NCI-H2227 (cell line): ENCODE results near the gene HIGD1A.

ENCODE experiments used
- DNase-seq: peaks from one replicate; lab custom pipeline; 2025; ENCODE audit not compliant: unreplicated experiment; lab: John Stamatoyannopoulos, UW

The HIGD1A gene

GRCh38 chr3:42739401-42740158 is 64.7 kb downstream of the HIGD1A start:
- DNase-seq, result no peak

GRCh38 chr3:42736531-42736930 is 67.8 kb downstream of the HIGD1A start:
- DNase-seq, result no peak

- DNase-seq, result no peak
Observed at GRCh38 chr3:42736081-42736480, 68.2 kb downstream of the HIGD1A start.

- no peak for DNase-seq
Observed at GRCh38 chr3:42735615-42736014, 68.7 kb downstream of the HIGD1A start.

- no peak for DNase-seq
Observed at GRCh38 chr3:42735019-42735418, 69.3 kb downstream of the HIGD1A start.

- no peak for DNase-seq
Observed at GRCh38 chr3:42734263-42734860, 69.9 kb downstream of the HIGD1A start.

GRCh38 chr3:42733501-42734262 is 70.6 kb downstream of the HIGD1A start:
- no peak for DNase-seq
